Osteoblast (primary cell): Measurements from ENCODE around the gene VPS18. TPM values are rescaled to one million over a fixed set of nuclear protein-coding genes. Genes with fewer than 3 reads are reported as not detected.

Experiments used
- DNase-seq: peaks from one replicate; pipeline ENCODE4 v3.0.0; 2011; ENCODE audit warnings: low spot score, mixed read lengths; ENCODE audit not compliant: insufficient read length; ENCODE audit errors: missing footprints
- H2AFZ ChIP-seq: 2 replicates; pipeline ENCODE4 v1.6.0; 2011; ENCODE audit warnings: mild to moderate bottlenecking, low read length
- H3K27ac ChIP-seq: 2 replicates; pipeline ENCODE4 v1.5.1; 2011; ENCODE audit warnings: mild to moderate bottlenecking, low read depth, low read length, moderate library complexity
- H3K27me3 ChIP-seq: 2 replicates; pipeline ENCODE4 v1.6.0; 2012; ENCODE audit warnings: mild to moderate bottlenecking, control low read depth, inconsistent platforms, low read length, moderate library complexity; ENCODE audit not compliant: insufficient read depth
- H3K36me3 ChIP-seq: 2 replicates; pipeline ENCODE4 v1.5.1; 2011; ENCODE audit warnings: mild to moderate bottlenecking, low read length, control low read depth, moderate library complexity; ENCODE audit not compliant: insufficient read depth
- H3K4me1 ChIP-seq: 2 replicates; pipeline ENCODE4 v1.5.1; 2011; ENCODE audit warnings: mild to moderate bottlenecking, low read length, control low read depth, moderate library complexity; ENCODE audit not compliant: insufficient read depth
- H3K4me2 ChIP-seq: 2 replicates; pipeline ENCODE4 v1.6.0; 2011; ENCODE audit warnings: mild to moderate bottlenecking, low read length; ENCODE audit not compliant: insufficient read depth
- H3K4me3 ChIP-seq: fragments of 200-600 bp; sonication (generic); 3 replicates; pipeline ENCODE4 v1.5.1; 2012; ENCODE audit warnings: mild to moderate bottlenecking, low read length, inconsistent platforms; ENCODE audit not compliant: insufficient read depth
- H3K79me2 ChIP-seq: 2 replicates; pipeline ENCODE4 v1.6.0; 2012; ENCODE audit warnings: mild to moderate bottlenecking, low read length, control low read depth, inconsistent platforms; ENCODE audit not compliant: insufficient read depth
- H3K9me3 ChIP-seq: 2 replicates; pipeline ENCODE4 v1.5.1; 2011; ENCODE audit warnings: low read depth, low read length, control low read depth
- H4K20me1 ChIP-seq: 2 replicates; pipeline ENCODE4 v1.6.0; 2012; ENCODE audit warnings: mild to moderate bottlenecking, low read length, control low read depth; ENCODE audit not compliant: insufficient read depth
- total RNA-seq: library from RNA; depleted of rRNA; stranded (reverse); fragments of >200 nt; gene quantifications from 2 replicates; pipeline ENCODE4 v1.2.3, GENCODE V29; 2012
- TF ChIP-seq, protein P1 (sequence below): IDR thresholded peaks from 2 replicates; pipeline ENCODE4 v1.5.1; 2011; ENCODE audit warnings: mild to moderate bottlenecking, low read depth, low read length, moderate library complexity; ENCODE audit errors: extremely low read depth

The VPS18 gene
- total RNA-seq, 1 donor: 60.8 TPM

DNA sequence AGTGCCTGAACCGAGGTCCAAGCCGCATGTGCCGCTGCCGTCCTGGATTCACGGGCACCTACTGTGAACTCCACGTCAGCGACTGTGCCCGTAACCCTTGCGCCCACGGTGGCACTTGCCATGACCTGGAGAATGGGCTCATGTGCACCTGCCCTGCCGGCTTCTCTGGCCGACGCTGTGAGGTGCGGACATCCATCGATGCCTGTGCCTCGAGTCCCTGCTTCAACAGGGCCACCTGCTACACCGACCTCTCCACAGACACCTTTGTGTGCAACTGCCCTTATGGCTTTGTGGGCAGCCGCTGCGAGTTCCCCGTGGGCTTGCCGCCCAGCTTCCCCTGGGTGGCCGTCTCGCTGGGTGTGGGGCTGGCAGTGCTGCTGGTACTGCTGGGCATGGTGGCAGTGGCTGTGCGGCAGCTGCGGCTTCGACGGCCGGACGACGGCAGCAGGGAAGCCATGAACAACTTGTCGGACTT, 42.0 kb downstream of the VPS18 start:
- Histone ChIP-seq H3K9me3 (no peaks in the 10 kb centered on the region), H3K4me1 (peaks cover 15% of the 10 kb centered on the region), H2AFZ (no peak overlapping the region), H3K27me3 (peaks cover 23% of the 10 kb centered on the region), H3K4me2 (no peak overlapping the region), H4K20me1 (no peaks in the 10 kb centered on the region), H3K79me2 (no peaks in the 10 kb centered on the region), H3K4me3 (no peak overlapping the region), H3K27ac (no peak overlapping the region), H3K36me3 (no peaks in the 10 kb centered on the region)
- DNase-seq: peak; percentile 52
- TF ChIP-seq, protein P1, sequence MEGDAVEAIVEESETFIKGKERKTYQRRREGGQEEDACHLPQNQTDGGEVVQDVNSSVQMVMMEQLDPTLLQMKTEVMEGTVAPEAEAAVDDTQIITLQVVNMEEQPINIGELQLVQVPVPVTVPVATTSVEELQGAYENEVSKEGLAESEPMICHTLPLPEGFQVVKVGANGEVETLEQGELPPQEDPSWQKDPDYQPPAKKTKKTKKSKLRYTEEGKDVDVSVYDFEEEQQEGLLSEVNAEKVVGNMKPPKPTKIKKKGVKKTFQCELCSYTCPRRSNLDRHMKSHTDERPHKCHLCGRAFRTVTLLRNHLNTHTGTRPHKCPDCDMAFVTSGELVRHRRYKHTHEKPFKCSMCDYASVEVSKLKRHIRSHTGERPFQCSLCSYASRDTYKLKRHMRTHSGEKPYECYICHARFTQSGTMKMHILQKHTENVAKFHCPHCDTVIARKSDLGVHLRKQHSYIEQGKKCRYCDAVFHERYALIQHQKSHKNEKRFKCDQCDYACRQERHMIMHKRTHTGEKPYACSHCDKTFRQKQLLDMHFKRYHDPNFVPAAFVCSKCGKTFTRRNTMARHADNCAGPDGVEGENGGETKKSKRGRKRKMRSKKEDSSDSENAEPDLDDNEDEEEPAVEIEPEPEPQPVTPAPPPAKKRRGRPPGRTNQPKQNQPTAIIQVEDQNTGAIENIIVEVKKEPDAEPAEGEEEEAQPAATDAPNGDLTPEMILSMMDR: no peak

GRCh38 chr15:40936709-40937666, 42.7 kb downstream of the VPS18 start:
- Histone ChIP-seq H3K9me3 (no peaks in the 10 kb centered on the region), H3K4me3 (no peak overlapping the region), H2AFZ (no peak overlapping the region), H3K27me3 (peaks cover 16% of the 10 kb centered on the region), H3K79me2 (no peaks in the 10 kb centered on the region), H3K36me3 (no peaks in the 10 kb centered on the region), H4K20me1 (no peaks in the 10 kb centered on the region), H3K4me1 (peaks cover 16% of the 10 kb centered on the region), H3K27ac (no peak overlapping the region), H3K4me2 (peak overlapping the region; percentile 32)
- TF ChIP-seq, protein P1: no peak
- peak; percentile 95 for DNase-seq

DNA sequence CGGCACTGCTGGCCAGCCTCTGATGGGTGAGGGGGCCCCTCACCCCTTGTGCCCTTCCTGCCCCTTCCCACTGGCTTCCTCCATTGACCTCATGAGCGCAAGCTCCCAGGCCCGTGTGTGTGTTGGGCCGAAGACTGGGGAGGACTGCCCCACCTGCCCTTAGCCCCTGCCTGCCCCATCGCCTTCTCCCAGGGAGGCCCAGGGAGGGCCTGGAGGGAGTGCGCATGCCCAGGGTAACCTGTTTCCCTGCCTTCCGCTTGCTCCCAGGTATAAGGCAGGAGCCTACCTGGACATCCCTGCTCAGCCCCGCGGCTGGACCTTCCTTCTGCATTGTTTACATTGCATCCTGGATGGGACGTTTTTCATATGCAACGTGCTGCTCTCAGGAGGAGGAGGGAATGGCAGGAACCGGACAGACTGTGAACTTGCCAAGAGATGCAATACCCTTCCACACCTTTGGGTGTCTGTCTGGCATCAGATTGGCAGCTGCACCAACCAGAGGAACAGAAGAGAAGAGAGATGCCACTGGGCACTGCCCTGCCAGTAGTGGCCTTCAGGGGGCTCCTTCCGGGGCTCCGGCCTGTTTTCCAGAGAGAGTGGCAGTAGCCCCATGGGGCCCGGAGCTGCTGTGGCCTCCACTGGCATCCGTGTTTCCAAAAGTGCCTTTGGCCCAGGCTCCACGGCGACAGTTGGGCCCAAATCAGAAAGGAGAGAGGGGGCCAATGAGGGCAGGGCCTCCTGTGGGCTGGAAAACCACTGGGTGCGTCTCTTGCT, 43.7 kb downstream of the VPS18 start:
- peak; percentile 95 for DNase-seq
- H3K27ac ChIP-seq: no peak overlapping the region
- peaks cover 22% of the 10 kb centered on the region for H3K4me1 ChIP-seq
- no peaks in the 10 kb centered on the region for H3K79me2 ChIP-seq
- H3K4me3 ChIP-seq: no peak overlapping the region
- TF ChIP-seq, protein P1: peak; percentile 33
- H3K9me3 ChIP-seq: no peaks in the 10 kb centered on the region
- H3K27me3 ChIP-seq: peaks cover 9% of the 10 kb centered on the region
- H2AFZ ChIP-seq: no peak overlapping the region
- H3K36me3 ChIP-seq: no peaks in the 10 kb centered on the region
- H3K4me2 ChIP-seq: peak overlapping the region; percentile 32
- no peaks in the 10 kb centered on the region for H4K20me1 ChIP-seq

- DNase-seq: no peak
- TF ChIP-seq, protein P1: no peak
- H3K36me3 ChIP-seq: no peaks in the 10 kb centered on the region
- no peak overlapping the region for H2AFZ ChIP-seq
- H3K4me2 ChIP-seq: no peak overlapping the region
- no peaks in the 10 kb centered on the region for H3K79me2 ChIP-seq
- no peaks in the 10 kb centered on the region for H3K9me3 ChIP-seq
- no peaks in the 10 kb centered on the region for H4K20me1 ChIP-seq
- H3K27ac ChIP-seq: no peak overlapping the region
- H3K4me3 ChIP-seq: no peak overlapping the region
- peaks cover 5% of the 10 kb centered on the region for H3K27me3 ChIP-seq
- H3K4me1 ChIP-seq: peaks cover 22% of the 10 kb centered on the region
These were observed 44.3 kb downstream of the VPS18 start for GRCh38 chr15:40938536-40938870.
